Caki2 (cell line): Measurements from ENCODE around the gene IMPG1. TPM values are rescaled to one million over a fixed set of nuclear protein-coding genes. Genes with fewer than 3 reads are reported as not detected.
A peak's percentile ranks its signal among the peaks of the same experiment; 100 is the strongest.
"Not testable (repeated sequence)": the region's sequence is repeated elsewhere in the genome, so short reads cannot be mapped to it uniquely, and the experiment has no call there.

Experiments used
- DNase-seq: peaks from one replicate; pipeline ENCODE4 v3.0.0-alpha.2; 2015; ENCODE audit warnings: low read depth
- in situ Hi-C: cut with HindIII; loops from 2 replicates; pipeline ENCODE4 v1.10.0; 2016; ENCODE audit warnings: low sequenced_read_pairs, low pct_unique_long_range_greater_than_20kb, mixed read lengths
- total RNA-seq: library from RNA; depleted of rRNA; stranded (reverse); fragments of >200 nt; shearing (Covaris generic); gene quantifications from 2 replicates; pipeline ENCODE4 v1.2.3, GENCODE V29; 2014; ENCODE audit warnings: low replicate concordance

IMPG1 gene
- total RNA-seq, 1 experiment from 2014 or later: not detected

- DNase-seq: no peak
- in situ Hi-C loops: no loop called here
These were observed 159.4 kb downstream of the IMPG1 start for GRCh38 chr6:75913040-75913439.

- in situ Hi-C loops: no loop called here
- DNase-seq: no peak
These were observed 165.0 kb downstream of the IMPG1 start for GRCh38 chr6:75907444-75907843.

GRCh38 chr6:75906871-75907270, 165.6 kb downstream of the IMPG1 start:
- in situ Hi-C loops: no loop called here
- no peak for DNase-seq

DNA sequence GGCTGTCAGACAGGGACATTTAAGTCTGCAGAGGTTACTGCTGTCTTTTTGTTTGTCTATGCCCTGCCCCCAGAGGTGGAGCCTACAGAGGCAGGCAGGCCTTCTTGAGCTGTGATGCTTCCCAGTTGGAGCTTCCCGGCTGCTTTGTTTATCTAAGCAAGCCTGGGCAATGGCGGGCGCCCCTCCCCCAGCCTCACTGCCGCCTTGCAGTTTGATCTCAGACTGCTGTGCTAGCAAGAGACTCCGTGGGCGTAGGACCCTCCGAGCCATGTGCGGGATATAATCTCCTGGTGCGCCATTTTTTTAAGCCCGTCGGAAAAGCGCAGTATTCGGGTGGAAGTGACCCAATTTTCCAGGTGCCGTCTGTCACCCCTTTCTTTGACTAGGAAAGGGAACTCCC, 167.3 kb downstream of the IMPG1 start:
- DNase-seq: not testable (repeated sequence)

DNA sequence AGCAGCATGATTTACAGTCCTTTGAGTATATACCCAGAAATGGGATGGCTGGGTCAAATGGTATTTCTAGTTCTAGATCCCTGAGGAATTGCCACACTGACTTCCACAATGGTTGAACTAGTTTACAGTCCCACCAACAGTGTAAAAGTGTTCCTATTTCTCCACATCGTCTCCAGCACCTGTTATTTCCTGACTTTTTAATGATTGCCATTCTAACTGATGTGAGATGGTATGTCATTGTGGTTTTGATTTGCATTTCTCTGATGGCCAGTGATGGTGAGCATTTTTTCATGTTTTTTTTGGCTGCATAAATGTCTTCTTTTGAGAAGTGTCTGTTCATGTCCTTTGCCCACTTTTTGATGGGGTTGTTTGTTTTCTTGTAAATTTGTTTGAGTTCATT, 172.2 kb downstream of the IMPG1 start:
- DNase-seq, in situ Hi-C loops: not testable (repeated sequence)

More for the DNA sequence above, 167.3 kb downstream of the IMPG1 start:
- in situ Hi-C loops: not testable (repeated sequence)

DNA sequence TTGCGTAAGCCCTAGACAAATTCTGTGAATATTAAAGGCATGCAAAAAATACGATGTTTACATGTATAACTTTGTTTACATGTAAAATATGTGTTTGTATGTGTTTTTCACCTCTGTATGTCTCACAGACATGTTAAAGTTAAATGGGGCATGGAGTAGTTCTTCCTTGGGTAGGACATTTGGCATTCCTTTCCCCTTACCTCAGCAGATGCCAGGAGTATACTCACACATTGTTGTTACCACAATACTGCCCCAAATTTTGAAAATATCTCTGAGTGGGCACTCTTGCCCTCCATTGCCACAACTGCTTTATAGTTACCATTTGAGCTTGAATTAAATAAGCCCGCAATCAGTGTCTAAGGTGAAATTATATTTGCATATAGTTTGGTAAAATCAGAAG, 175.9 kb downstream of the IMPG1 start:
- DNase-seq: no peak
- in situ Hi-C loops: no loop called here

- in situ Hi-C loops: no loop called here
- no peak for DNase-seq
These were observed 178.7 kb downstream of the IMPG1 start for GRCh38 chr6:75893776-75894152.

- peak; percentile 48 for DNase-seq
- in situ Hi-C loops: no loop called here
These were observed 179.2 kb downstream of the IMPG1 start for GRCh38 chr6:75893058-75893775.

- no peak for DNase-seq
- in situ Hi-C loops: no loop called here
These were observed 180.1 kb downstream of the IMPG1 start for GRCh38 chr6:75892384-75892783.

GRCh38 chr6:75884822-75885221, 187.6 kb downstream of the IMPG1 start:
- in situ Hi-C loops: no loop called here
- DNase-seq: no peak

DNA sequence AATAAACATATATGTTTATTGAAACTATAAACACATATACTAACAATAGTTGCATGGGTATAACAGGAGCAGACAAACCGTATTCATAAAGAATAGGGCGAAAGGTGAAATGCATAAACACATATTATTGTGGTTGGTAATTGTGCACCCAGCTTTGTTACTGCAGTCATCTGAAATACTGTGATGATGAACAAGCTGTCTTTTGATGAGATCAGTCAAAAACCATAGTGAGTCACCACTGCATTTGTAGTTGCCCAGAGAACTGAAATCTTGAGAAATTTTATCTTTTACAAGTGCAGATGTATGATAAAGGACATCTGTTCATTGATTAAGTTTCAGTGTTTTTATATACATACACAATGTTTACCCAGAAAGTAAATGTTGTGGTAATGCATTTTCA, 189.7 kb downstream of the IMPG1 start:
- in situ Hi-C loops: no loop called here
- DNase-seq: no peak

- DNase-seq: no peak
- in situ Hi-C loops: no loop called here
These were observed 192.2 kb downstream of the IMPG1 start for GRCh38 chr6:75880305-75880704.

DNA sequence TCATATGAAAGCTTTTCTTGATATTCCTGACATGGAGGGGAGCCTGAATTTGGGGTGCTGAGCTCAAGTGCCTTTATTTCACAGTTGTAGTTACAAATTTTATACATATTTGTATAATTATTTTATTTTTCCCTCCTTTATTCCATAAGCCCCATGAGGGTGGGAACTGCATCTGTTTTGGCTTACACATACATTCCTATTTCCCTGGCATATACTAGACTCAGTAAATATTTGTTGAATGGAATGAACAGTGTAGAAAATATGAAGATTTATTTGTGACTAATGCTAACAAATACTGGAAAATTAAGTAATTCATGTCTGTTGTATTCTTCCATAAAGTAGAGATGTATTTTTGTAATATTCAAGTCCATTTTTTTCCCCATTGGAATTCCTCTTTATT, 196.3 kb downstream of the IMPG1 start:
- in situ Hi-C loops: no loop called here
- no peak for DNase-seq

DNA sequence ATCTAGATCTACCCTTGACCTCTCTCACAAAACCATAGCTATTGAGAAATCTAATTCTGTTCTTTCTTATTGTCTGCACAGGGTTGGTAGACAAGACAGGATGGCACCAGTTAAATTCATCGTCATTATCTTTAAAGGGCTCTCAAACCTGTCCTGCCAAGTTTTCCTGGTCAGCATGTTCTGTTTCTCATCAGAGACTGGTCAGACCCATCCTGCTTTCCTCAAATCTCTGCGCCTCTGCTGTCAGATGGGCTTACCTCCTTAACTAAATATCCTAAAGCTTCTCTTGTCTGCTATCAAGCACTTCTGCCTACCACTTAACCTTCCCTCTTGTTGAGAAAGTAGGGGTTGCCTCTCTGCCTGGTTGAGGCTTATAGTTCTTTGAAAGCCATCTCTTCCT, 198.2 kb downstream of the IMPG1 start:
- in situ Hi-C loops: no loop called here
- no peak for DNase-seq
